22Rv1 (cell line): ENCODE results near the gene GGA2.

Experiments used
- ZFX ChIP-seq: fragments of 450-650 bp; IDR thresholded peaks from 2 replicates; pipeline ENCODE4 v1.6.1; 2017; ENCODE audit warnings: antibody characterized with exemption, borderline replicate concordance
- TF ChIP-seq, protein P1 (sequence below): fragments of 450-650 bp; IDR thresholded peaks from 2 replicates; pipeline ENCODE4 v1.5.1; 2017; ENCODE audit warnings: mild to moderate bottlenecking

- TF ChIP-seq, protein P1, sequence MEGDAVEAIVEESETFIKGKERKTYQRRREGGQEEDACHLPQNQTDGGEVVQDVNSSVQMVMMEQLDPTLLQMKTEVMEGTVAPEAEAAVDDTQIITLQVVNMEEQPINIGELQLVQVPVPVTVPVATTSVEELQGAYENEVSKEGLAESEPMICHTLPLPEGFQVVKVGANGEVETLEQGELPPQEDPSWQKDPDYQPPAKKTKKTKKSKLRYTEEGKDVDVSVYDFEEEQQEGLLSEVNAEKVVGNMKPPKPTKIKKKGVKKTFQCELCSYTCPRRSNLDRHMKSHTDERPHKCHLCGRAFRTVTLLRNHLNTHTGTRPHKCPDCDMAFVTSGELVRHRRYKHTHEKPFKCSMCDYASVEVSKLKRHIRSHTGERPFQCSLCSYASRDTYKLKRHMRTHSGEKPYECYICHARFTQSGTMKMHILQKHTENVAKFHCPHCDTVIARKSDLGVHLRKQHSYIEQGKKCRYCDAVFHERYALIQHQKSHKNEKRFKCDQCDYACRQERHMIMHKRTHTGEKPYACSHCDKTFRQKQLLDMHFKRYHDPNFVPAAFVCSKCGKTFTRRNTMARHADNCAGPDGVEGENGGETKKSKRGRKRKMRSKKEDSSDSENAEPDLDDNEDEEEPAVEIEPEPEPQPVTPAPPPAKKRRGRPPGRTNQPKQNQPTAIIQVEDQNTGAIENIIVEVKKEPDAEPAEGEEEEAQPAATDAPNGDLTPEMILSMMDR, result no peak
- TF ChIP-seq ZFX, result no peak
Observed at GRCh38 chr16:23484510-23485256, 25.6 kb downstream of the GGA2 start.
